GM13977 (cell line): ENCODE data around the gene ZMPSTE24.
"Not testable (repeated sequence)": the region's sequence is repeated elsewhere in the genome, so short reads cannot be mapped to it uniquely, and the experiment has no call there.

Source experiments
- DNase-seq: peaks from one replicate; pipeline ENCODE4 v3.0.0; 2012; ENCODE audit warnings: low spot score
- in situ Hi-C: fragments of 300-500 bp; cut with MboI; formaldehyde crosslinking; loops from one replicate; pipeline ENCODE4 v1.12.0; 2022; ENCODE audit warnings: low sequenced_read_pairs, low pct_unique_long_range_greater_than_20kb, mixed read lengths, inconsistent platforms; ENCODE audit not compliant: unreplicated experiment
- TF ChIP-seq, protein P1 (sequence below): IDR thresholded peaks from 2 replicates; pipeline ENCODE4 v1.5.1; 2012; ENCODE audit warnings: mild to moderate bottlenecking, control low read depth; ENCODE audit not compliant: insufficient read depth; ENCODE audit errors: extremely low read depth, missing control alignments

ZMPSTE24 gene

GRCh38 chr1:40318970-40319621 is 61.1 kb downstream of the ZMPSTE24 start:
- DNase-seq = no peak
- TF ChIP-seq, protein P1, sequence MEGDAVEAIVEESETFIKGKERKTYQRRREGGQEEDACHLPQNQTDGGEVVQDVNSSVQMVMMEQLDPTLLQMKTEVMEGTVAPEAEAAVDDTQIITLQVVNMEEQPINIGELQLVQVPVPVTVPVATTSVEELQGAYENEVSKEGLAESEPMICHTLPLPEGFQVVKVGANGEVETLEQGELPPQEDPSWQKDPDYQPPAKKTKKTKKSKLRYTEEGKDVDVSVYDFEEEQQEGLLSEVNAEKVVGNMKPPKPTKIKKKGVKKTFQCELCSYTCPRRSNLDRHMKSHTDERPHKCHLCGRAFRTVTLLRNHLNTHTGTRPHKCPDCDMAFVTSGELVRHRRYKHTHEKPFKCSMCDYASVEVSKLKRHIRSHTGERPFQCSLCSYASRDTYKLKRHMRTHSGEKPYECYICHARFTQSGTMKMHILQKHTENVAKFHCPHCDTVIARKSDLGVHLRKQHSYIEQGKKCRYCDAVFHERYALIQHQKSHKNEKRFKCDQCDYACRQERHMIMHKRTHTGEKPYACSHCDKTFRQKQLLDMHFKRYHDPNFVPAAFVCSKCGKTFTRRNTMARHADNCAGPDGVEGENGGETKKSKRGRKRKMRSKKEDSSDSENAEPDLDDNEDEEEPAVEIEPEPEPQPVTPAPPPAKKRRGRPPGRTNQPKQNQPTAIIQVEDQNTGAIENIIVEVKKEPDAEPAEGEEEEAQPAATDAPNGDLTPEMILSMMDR = no peak
- in situ Hi-C loops = no loop called here

GRCh38 chr1:40331403-40331802 is 73.4 kb downstream of the ZMPSTE24 start:
- in situ Hi-C loops, DNase-seq: not testable (repeated sequence)

GRCh38 chr1:40332695-40333094 is 74.7 kb downstream of the ZMPSTE24 start:
- in situ Hi-C loops = no loop called here
- no peak for DNase-seq
- TF ChIP-seq, protein P1 = no peak

DNA sequence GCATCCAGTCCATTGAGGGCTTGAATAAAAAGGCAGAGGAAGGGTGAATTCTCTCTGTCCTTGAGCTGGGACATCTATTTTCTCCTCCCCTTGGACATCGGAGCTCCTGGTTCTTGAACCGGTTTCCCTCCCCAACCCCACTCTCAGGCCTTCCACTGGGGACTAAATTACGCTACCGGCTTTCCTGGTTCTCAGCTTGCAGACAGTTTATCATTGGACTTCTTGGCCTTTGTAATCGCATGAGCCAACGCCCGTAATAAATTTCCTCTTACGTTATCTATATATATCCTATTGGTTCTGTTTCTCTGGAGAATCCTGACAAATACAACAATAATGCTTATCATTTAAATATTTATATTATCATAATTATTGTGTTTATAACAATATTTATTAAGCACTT is 79.4 kb downstream of the ZMPSTE24 start:
- no peak for DNase-seq
- in situ Hi-C loops = loop anchor here (5.0 kb wide), 1 partner anchor 195 kb away; no protein-coding TSS in a partner anchor
- TF ChIP-seq, protein P1 = no peak

DNA sequence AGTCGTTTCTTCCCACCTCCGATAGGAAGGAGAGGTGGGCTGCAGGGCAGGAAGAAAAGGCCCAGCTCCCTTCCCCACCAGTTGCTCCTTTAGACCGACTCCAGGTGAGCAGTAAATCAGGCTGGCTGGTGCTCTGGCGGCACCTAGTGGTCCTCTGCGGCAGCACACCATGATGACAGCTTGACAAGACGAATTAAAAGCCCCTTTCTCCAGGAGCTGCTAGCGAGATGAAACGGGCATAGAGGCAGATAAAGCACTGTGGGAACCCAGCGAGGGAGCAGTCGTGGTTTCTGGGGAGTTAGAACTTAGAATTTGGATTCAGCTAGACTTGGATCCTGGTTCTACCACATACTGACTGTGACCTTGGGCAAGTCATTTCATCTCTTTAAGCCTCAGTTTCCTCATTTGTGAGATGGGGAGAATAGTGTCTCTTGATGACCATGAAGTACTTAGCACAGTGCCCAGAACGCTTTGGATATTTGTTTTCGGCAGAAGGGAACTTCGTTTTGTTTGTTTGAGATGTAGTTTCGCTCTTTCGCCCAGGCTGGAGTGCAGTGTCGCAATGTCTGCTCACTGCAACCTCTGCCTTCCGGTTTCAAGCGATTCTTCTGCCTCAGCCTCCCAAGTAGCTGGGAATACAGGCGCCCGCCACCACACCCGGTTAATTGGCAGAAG is 80.8 kb downstream of the ZMPSTE24 start:
- peak; percentile 79 for DNase-seq
- TF ChIP-seq, protein P1 = peak; percentile 99
- in situ Hi-C loops = loop anchor here (5.0 kb wide), 1 partner anchor 197 kb away; no protein-coding TSS in a partner anchor

- in situ Hi-C loops = loop anchor here (5.0 kb wide), 1 partner anchor 197 kb away; no protein-coding TSS in a partner anchor
- DNase-seq = no peak
- TF ChIP-seq, protein P1 = no peak
Measured at GRCh38 chr1:40339420-40340323, 81.6 kb downstream of the ZMPSTE24 start.
